CD4-positive, alpha-beta T cell (primary cell): ENCODE results near the gene TTC28. TPM values are rescaled to one million over a fixed set of nuclear protein-coding genes. Genes with fewer than 3 reads are reported as not detected.

Source experiments
- ATAC-seq: fragments of 200-7000 bp; cut with Tn5 transposase; one replicate; pipeline ENCODE4 v1.10.0; 2022; ENCODE audit warnings: mild to moderate bottlenecking; ENCODE audit not compliant: poor library complexity
- CTCF ChIA-PET: fragments of 350-600 bp; sonication (Branson Sonifier 250); formaldehyde crosslinking; loops from one replicate; lab custom pipeline; 2021; ENCODE audit warnings: antibody characterized with exemption, inconsistent platforms; lab: Charles Lee
- POLR2A ChIA-PET: fragments of 350-600 bp; sonication (Branson Sonifier 250); formaldehyde crosslinking; loops from one replicate; lab custom pipeline; 2021; ENCODE audit warnings: antibody characterized with exemption, inconsistent platforms; lab: Charles Lee
- DNase-seq, 14 experiments: peaks; one replicate each; pipeline ENCODE4 v3.0.0-alpha.2; 2013 to 2020; ENCODE audit warnings: mixed read lengths in 2 of 14
- H3K27ac ChIP-seq, 2 donors: one replicate each; pipeline versions ENCODE4 v1.5.1 to v1.7.0; 2013; ENCODE audit warnings: low read length in 2 of 2, low read depth in 1 of 2, mild to moderate bottlenecking in 1 of 2
- H3K27me3 ChIP-seq, 2 experiments: 1 replicate in 1 of 2; 2 replicates in 1 of 2; pipeline versions ENCODE4 v1.6.1 to v1.7.0; 2013; ENCODE audit warnings: low read length in 2 of 2, control low read depth in 1 of 2, mild to moderate bottlenecking in 1 of 2, moderate library complexity in 1 of 2; ENCODE audit not compliant: insufficient read depth in 2 of 2, control insufficient read depth in 1 of 2
- H3K36me3 ChIP-seq: one replicate; pipeline ENCODE4 v1.6.1; 2013; ENCODE audit warnings: low read length, control low read depth; ENCODE audit not compliant: insufficient read depth
- H3K4me1 ChIP-seq: one replicate; pipeline ENCODE4 v1.6.1; 2013; ENCODE audit warnings: low read length, control low read depth; ENCODE audit not compliant: insufficient read depth
- H3K4me3 ChIP-seq: one replicate; pipeline ENCODE4 v1.5.1; 2013; ENCODE audit warnings: mild to moderate bottlenecking, low read length, moderate library complexity
- H3K9me3 ChIP-seq, 2 experiments: 1 replicate in 1 of 2; 2 replicates in 1 of 2; pipeline versions ENCODE4 v1.6.1 to v1.7.0; 2013; ENCODE audit warnings: low read length in 2 of 2, mild to moderate bottlenecking in 2 of 2, control low read depth in 1 of 2, moderate library complexity in 1 of 2; ENCODE audit not compliant: control insufficient read depth in 1 of 2, insufficient read depth in 1 of 2
- H3K27ac Mint-ChIP-seq: one replicate; pipeline ENCODE4 v1.8.0; 2020; ENCODE audit warnings: mixed read lengths
- H3K27me3 Mint-ChIP-seq: one replicate; pipeline ENCODE4 v1.8.0; 2021; ENCODE audit warnings: mixed read lengths
- H3K36me3 Mint-ChIP-seq: one replicate; pipeline ENCODE4 v1.8.0; 2021; ENCODE audit warnings: low read depth, mixed read lengths
- H3K4me1 Mint-ChIP-seq: one replicate; pipeline ENCODE4 v1.8.0; 2021; ENCODE audit warnings: low read depth, mixed read lengths
- H3K4me3 Mint-ChIP-seq: one replicate; pipeline ENCODE4 v1.8.0; 2020; ENCODE audit warnings: mild to moderate bottlenecking, mixed read lengths
- H3K9me3 Mint-ChIP-seq: one replicate; pipeline ENCODE4 v1.8.0; 2020; ENCODE audit warnings: mixed read lengths
- intact Hi-C, 2 experiments: fragments of 100-400 bp; cut with DNase I in 1 of 2; cut with micrococcal nuclease in 1 of 2; formaldehyde crosslinking; loops; one replicate each; pipeline versions ENCODE4 v1.15.1 to v1.9.0; 2023 to 2025; cut with DNase I, micrococcal nuclease
- total RNA-seq, 174 experiments: library from RNA in 2 of 174; stranded (reverse) in 2 of 174; gene quantifications; one replicate each; pipeline ENCODE4 v1.2.3 and lab custom pipeline; 2021 to 2026
- TF ChIP-seq, protein P1 (sequence below): fragments of 200-600 bp; IDR thresholded peaks from one replicate; pipeline ENCODE4 v1.8.0; 2022; ENCODE audit warnings: antibody characterized with exemption, mild to moderate bottlenecking

Gene TTC28
- total RNA-seq, 2 experiments from 2014 or later, result 4.6 to 5.7 TPM

DNA sequence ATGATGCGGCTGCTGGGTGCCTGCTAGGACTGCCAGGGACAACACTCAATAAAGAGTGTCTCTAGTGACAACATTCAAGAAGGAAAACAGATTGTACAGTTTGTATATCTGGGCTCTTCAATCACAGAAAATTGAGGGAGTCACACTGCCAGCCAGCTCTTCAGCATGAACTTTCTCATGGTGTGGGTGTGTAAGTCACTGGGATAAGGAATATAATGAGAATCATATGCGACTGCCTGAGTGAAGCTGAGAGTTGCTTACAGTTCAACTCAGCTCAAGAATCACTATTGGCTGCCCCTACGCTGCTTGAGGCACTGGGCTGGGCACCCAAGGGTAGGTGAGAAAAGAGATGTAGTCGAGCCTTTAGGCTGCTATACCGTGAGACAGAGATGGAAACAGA, 432.5 kb downstream of the TTC28 start:
- intact Hi-C loops, result no loop called here

DNA sequence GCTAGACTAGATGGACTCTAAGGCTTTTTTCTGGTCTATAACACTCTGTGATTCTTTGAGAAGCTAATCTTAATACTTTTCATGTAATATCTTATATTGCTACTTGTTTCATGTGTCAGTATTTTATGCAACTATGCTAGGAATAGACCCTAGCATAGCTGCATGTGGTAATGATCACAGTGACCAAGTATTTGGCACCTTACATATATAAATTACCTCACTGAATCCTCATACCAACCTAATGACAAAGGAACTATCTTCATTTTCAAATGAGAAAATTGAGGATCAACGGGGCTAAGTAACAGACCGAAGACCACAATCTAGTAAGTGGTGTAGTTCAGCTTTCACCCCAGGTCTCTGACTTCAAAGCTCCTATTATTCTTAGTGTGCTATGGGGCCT, 433.2 kb downstream of the TTC28 start:
- Histone ChIP-seq H3K4me1 (no peaks in the 10 kb centered on the region), H3K4me3 (no peak overlapping the region), H3K36me3 (no peaks in the 10 kb centered on the region), H3K27me3 (no peaks in the 10 kb centered on the region), H3K27ac (no peak overlapping the region), H3K9me3 (no peaks in the 10 kb centered on the region)
- no peaks in the 10 kb centered on the region for H3K9me3 Mint-ChIP-seq
- no peaks in the 10 kb centered on the region for H3K36me3 Mint-ChIP-seq
- H3K27me3 Mint-ChIP-seq, result peaks cover 5% of the 10 kb centered on the region
- H3K27ac Mint-ChIP-seq, result no peak overlapping the region
- POLR2A ChIA-PET, result no interaction called here
- intact Hi-C loops, result no loop called here
- TF ChIP-seq, protein P1, sequence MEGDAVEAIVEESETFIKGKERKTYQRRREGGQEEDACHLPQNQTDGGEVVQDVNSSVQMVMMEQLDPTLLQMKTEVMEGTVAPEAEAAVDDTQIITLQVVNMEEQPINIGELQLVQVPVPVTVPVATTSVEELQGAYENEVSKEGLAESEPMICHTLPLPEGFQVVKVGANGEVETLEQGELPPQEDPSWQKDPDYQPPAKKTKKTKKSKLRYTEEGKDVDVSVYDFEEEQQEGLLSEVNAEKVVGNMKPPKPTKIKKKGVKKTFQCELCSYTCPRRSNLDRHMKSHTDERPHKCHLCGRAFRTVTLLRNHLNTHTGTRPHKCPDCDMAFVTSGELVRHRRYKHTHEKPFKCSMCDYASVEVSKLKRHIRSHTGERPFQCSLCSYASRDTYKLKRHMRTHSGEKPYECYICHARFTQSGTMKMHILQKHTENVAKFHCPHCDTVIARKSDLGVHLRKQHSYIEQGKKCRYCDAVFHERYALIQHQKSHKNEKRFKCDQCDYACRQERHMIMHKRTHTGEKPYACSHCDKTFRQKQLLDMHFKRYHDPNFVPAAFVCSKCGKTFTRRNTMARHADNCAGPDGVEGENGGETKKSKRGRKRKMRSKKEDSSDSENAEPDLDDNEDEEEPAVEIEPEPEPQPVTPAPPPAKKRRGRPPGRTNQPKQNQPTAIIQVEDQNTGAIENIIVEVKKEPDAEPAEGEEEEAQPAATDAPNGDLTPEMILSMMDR, result no peak
- no peaks in the 10 kb centered on the region for H3K4me1 Mint-ChIP-seq
- no peak overlapping the region for H3K4me3 Mint-ChIP-seq
- DNase-seq (no peak), ATAC-seq (no peak)
- CTCF ChIA-PET, result no interaction called here

More for the DNA sequence above, 432.5 kb downstream of the TTC28 start:
- Mint-ChIP-seq H3K4me1 (no peaks in the 10 kb centered on the region), H3K4me3 (no peak overlapping the region), H3K27ac (no peak overlapping the region), H3K9me3 (no peaks in the 10 kb centered on the region), H3K36me3 (no peaks in the 10 kb centered on the region), H3K27me3 (peaks cover 5% of the 10 kb centered on the region)
- DNase-seq, result no peak
- no peak overlapping the region for H3K27ac ChIP-seq
- H3K4me3 ChIP-seq, result no peak overlapping the region
- no peaks in the 10 kb centered on the region for H3K4me1 ChIP-seq
- TF ChIP-seq, protein P1, result no peak
- ChIA-PET POLR2A (no interaction called here), CTCF (no interaction called here)
- no peaks in the 10 kb centered on the region for H3K9me3 ChIP-seq
- ATAC-seq, result no peak
- no peaks in the 10 kb centered on the region for H3K27me3 ChIP-seq
- H3K36me3 ChIP-seq, result no peaks in the 10 kb centered on the region

DNA sequence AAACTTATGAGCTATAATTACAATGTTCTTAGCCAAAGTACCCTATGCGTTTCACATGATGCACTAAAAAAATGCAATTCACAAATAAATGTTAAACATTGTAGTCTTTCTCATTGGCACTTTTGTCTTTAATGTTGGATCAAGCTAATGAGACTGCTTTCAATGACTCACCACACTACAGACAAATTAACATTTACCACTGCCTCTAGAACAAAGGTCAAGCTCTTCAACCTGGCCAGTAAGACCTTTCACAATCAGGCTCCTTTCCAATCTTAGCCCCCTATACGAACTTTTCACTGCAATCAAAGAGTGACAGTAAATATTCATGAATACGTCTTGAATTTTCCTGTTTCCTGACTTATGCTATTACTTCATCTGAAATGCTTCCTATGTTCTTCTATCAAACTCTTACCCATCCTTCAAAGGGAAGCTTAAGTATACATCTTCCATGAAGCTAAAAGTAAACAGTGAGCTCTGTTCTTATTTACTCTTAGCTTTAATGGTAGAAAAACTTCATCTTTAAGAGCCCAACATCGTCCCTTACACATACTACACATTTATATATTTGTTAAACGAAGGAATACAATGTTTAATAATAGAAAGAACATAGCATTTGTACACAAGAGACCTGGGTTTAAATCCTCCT, 433.9 kb downstream of the TTC28 start:
- Histone ChIP-seq H3K27ac (no peak overlapping the region), H3K4me1 (no peaks in the 10 kb centered on the region), H3K9me3 (no peaks in the 10 kb centered on the region), H3K36me3 (no peaks in the 10 kb centered on the region), H3K27me3 (no peaks in the 10 kb centered on the region), H3K4me3 (no peak overlapping the region)
- no peak for DNase-seq
- peaks cover under 1% of the 10 kb centered on the region for H3K27me3 Mint-ChIP-seq
- TF ChIP-seq, protein P1, result no peak
- intact Hi-C loops, result no loop called here
- no peaks in the 10 kb centered on the region for H3K9me3 Mint-ChIP-seq
- H3K4me1 Mint-ChIP-seq, result no peaks in the 10 kb centered on the region
- no peak overlapping the region for H3K27ac Mint-ChIP-seq
- no peak for ATAC-seq
- ChIA-PET CTCF (no interaction called here), POLR2A (no interaction called here)
- no peaks in the 10 kb centered on the region for H3K36me3 Mint-ChIP-seq
- no peak overlapping the region for H3K4me3 Mint-ChIP-seq
